K562 (cell line): Measurements from ENCODE around the gene ZNF354B. TPM values are rescaled to one million over a fixed set of nuclear protein-coding genes. Genes with fewer than 3 reads are reported as not detected.

Experiments
- ATAC-seq: fragments of 200-7000 bp; cut with Tn5 transposase; 3 replicates; pipeline ENCODE4 v1.9.1; 2020; ENCODE audit warnings: moderate library complexity
- BruUV-seq: library from RNA; stranded (reverse); fragments of 400-500 nt; replicated peaks from 2 replicates; lab custom pipeline; 2021; lab: Mats Ljungman, UMichigan
- CTCF ChIA-PET: fragments of 300-600 bp; formaldehyde crosslinking; extraction: SDS; loops from one replicate; lab custom pipeline; 2021; ENCODE audit warnings: low intra/inter-chr PET ratio; lab: Yijun Ruan, JAX
- POLR2A ChIA-PET: fragments of 300-600, 350-650 bp; sonication (Branson Sonifier 250); formaldehyde crosslinking; extraction: SDS; loops from one replicate; lab custom pipeline; 2021; ENCODE audit warnings: antibody characterized with exemption, inconsistent platforms; lab: Yijun Ruan, JAX
- DNase-seq, 4 experiments: peaks; one replicate each; pipeline versions ENCODE4 v3.0.0 to v3.0.0-alpha.2; 2011 to 2018; ENCODE audit warnings: low spot score in 3 of 4, mixed read lengths in 3 of 4; ENCODE audit errors: extremely low read depth in 1 of 4
- FAIRE-seq: peaks from 2 replicates; lab custom pipeline; 2011; peaks lifted over from hg19 to GRCh38; lab: Jason Lieb, UNC
- H2AFZ ChIP-seq: 2 replicates; pipeline ENCODE4 v1.6.0; 2011; ENCODE audit warnings: low read depth, low read length, control low read depth, inconsistent platforms
- H3K27ac ChIP-seq: fragments of 200-600 bp; 3 replicates; pipeline ENCODE4 v1.8.0; 2011; ENCODE audit warnings: low read depth, mild to moderate bottlenecking, control low read depth, inconsistent platforms, low read length, moderate library complexity, mixed read lengths; ENCODE audit errors: extremely low read depth
- H3K27me3 ChIP-seq, 2 experiments: fragments of 300-600 bp in 1 of 2; 2 replicates in 1 of 2; 3 replicates in 1 of 2; pipeline versions ENCODE4 v1.6.0 to v1.8.0; 2011; ENCODE audit warnings: inconsistent platforms in 2 of 2, low read length in 2 of 2, mild to moderate bottlenecking in 1 of 2, mixed read lengths in 1 of 2, moderate library complexity in 1 of 2; ENCODE audit not compliant: control insufficient read depth in 2 of 2, insufficient read depth in 2 of 2
- H3K36me3 ChIP-seq: fragments of 300-600 bp; 3 replicates; pipeline ENCODE4 v1.8.0; 2011; ENCODE audit warnings: mild to moderate bottlenecking, low read length, inconsistent platforms; ENCODE audit not compliant: control insufficient read depth, insufficient read depth
- H3K4me1 ChIP-seq, 2 experiments: fragments of 200-600 bp in 1 of 2; replicated peaks in 1 of 2; 2 replicates in 1 of 2; 3 replicates in 1 of 2; pipeline versions ENCODE4 v1.5.1 to v1.8.0; 2011; ENCODE audit warnings: inconsistent platforms in 2 of 2, low read length in 2 of 2, mild to moderate bottlenecking in 1 of 2, mixed read lengths in 1 of 2, moderate library complexity in 1 of 2; ENCODE audit not compliant: control insufficient read depth in 2 of 2, insufficient read depth in 2 of 2
- H3K4me2 ChIP-seq: 2 replicates; pipeline ENCODE4 v1.6.1; 2011; ENCODE audit warnings: low read length, control low read depth, inconsistent platforms, mixed read lengths; ENCODE audit not compliant: insufficient read depth
- H3K4me3 ChIP-seq: fragments of 200-600 bp; sonication (generic), shearing (Covaris generic); 2 replicates; pipeline ENCODE4 v1.5.1; 2016; ENCODE audit warnings: control low read depth, inconsistent platforms
- H3K79me2 ChIP-seq: fragments of 200-600 bp; 3 replicates; pipeline ENCODE4 v1.8.0; 2011; ENCODE audit warnings: low read length, inconsistent platforms; ENCODE audit not compliant: control insufficient read depth, insufficient read depth
- H3K9ac ChIP-seq, 2 experiments: 2 replicates each; pipeline versions ENCODE4 v1.6.0 to v1.6.1; 2011; ENCODE audit warnings: low read depth in 2 of 2, low read length in 2 of 2, control low read depth in 1 of 2, inconsistent platforms in 1 of 2, mild to moderate bottlenecking in 1 of 2, mixed read lengths in 1 of 2; ENCODE audit not compliant: insufficient read depth in 1 of 2
- H3K9me1 ChIP-seq: one replicate; pipeline ENCODE4 v1.6.0; 2011; ENCODE audit warnings: inconsistent platforms, mild to moderate bottlenecking, low read length, moderate library complexity; ENCODE audit not compliant: control insufficient read depth, insufficient read depth
- H3K9me3 ChIP-seq: replicated peaks from 2 replicates; pipeline ENCODE4 v1.5.1; 2011; ENCODE audit warnings: low read depth, low read length, inconsistent platforms; ENCODE audit not compliant: control insufficient read depth, insufficient read depth
- H4K20me1 ChIP-seq: replicated peaks from 2 replicates; pipeline ENCODE4 v1.6.1; 2011; ENCODE audit warnings: low read length, inconsistent platforms, mixed read lengths; ENCODE audit not compliant: control insufficient read depth, insufficient read depth
- ATF1 ChIP-seq, 2 experiments: fragments of 450-650 bp in 1 of 2; IDR thresholded peaks; 2 replicates each; pipeline ENCODE4 v1.6.1; 2016; ENCODE audit warnings: missing compliant biosample characterization in 1 of 2, missing genetic modification characterization in 1 of 2
- GATAD2B ChIP-seq: fragments of 450-650 bp; IDR thresholded peaks from 2 replicates; pipeline ENCODE4 v1.6.1; 2017; ENCODE audit warnings: mild to moderate bottlenecking, borderline replicate concordance
- MEIS2 ChIP-seq: fragments of 450-650 bp; IDR thresholded peaks from 2 replicates; pipeline ENCODE4 v1.6.1; 2014; ENCODE audit warnings: mild to moderate bottlenecking; ENCODE audit not compliant: partially characterized antibody
- STAT5A ChIP-seq: IDR thresholded peaks from 2 replicates; pipeline ENCODE4 v1.6.1; 2012; ENCODE audit warnings: low read length, inconsistent platforms, borderline replicate concordance
- TBL1XR1 ChIP-seq, 2 experiments: IDR thresholded peaks; 2 replicates each; pipeline ENCODE4 v1.6.1; 2012; ENCODE audit warnings: improper control_type of control experiment in 2 of 2, low read length in 2 of 2, mild to moderate bottlenecking in 1 of 2
- WGBS: fragments of 100-300 bp; shearing (Covaris generic); methylation state at CpG from one replicate; pipeline ENCODE4 v1.1.6; 2016; ENCODE audit warnings: low coverage, mixed read lengths; ENCODE audit not compliant: insufficient coverage; ENCODE audit errors: missing lambda C conversion rate; 5-methylcytosine and 5-hydroxymethylcytosine counted together
- in situ Hi-C: fragments of 300-500 bp; cut with MboI; formaldehyde crosslinking; loops from 4 replicates; pipeline ENCODE4 v1.15.0; 2018; ENCODE audit warnings: inconsistent platforms, mixed read lengths
- intact Hi-C: fragments of 100-400 bp; cut with micrococcal nuclease; formaldehyde crosslinking; loops from 2 replicates; pipeline ENCODE4 v1.14.2; 2022
- polyA plus RNA-seq, 8 experiments: library from polyadenylated mRNA; depleted of rRNA in 4 of 8; stranded (reverse) in 5 of 8; unstranded in 3 of 8; fragments of >200 nt; fragmentation: Nextera tagmentation in 2 of 8; fragmentation: Illumina TruSeq in 1 of 8; extraction: Ambion mirVana in 2 of 8; extraction: Trizol in 1 of 8; gene quantifications; 2 replicates each; pipeline versions ENCODE4 v1.2.1 to v1.2.3, GENCODE V29; 2011 to 2014; ENCODE audit warnings: inconsistent platforms in 1 of 8, missing spikeins in 1 of 8
- total RNA-seq, 7 experiments: library from RNA; depleted of rRNA in 6 of 7; stranded (reverse); fragments of >200 nt in 6 of 7; fragmentation: Illumina TruSeq in 2 of 7; extraction: Trizol in 2 of 7; gene quantifications; 2 replicates each; pipeline versions ENCODE4 v1.2.1 to v1.2.3, GENCODE V29; 2011 to 2021; ENCODE audit warnings: low replicate concordance in 1 of 7
- TF ChIP-seq, protein P1 (sequence below): fragments of 150-350 bp; IDR thresholded peaks from 2 replicates; pipeline ENCODE4 v1.6.1; 2014; ENCODE audit warnings: low read depth, mild to moderate bottlenecking, low read length, borderline replicate concordance
- TF ChIP-seq, protein P2 (sequence below), 3 experiments: IDR thresholded peaks in 2 of 3; conservative IDR thresholded peaks in 1 of 3; 2 replicates each; pipeline ENCODE4 v1.5.1; 2011 to 2012; ENCODE audit warnings: low read length in 3 of 3, mild to moderate bottlenecking in 3 of 3, control low read depth in 2 of 3, improper control_type of control experiment in 1 of 3, inconsistent platforms in 1 of 3, low read depth in 1 of 3, mixed read lengths in 1 of 3, moderate library complexity in 1 of 3; ENCODE audit not compliant: insufficient read depth in 2 of 3

Gene ZNF354B
- total and polyA plus RNA-seq, 9 of the 15 experiments (the other 6 are each of a cell fraction or from before 2014, with no cell fraction given): 1.8 to 18.3 (median 11.2) TPM

DNA sequence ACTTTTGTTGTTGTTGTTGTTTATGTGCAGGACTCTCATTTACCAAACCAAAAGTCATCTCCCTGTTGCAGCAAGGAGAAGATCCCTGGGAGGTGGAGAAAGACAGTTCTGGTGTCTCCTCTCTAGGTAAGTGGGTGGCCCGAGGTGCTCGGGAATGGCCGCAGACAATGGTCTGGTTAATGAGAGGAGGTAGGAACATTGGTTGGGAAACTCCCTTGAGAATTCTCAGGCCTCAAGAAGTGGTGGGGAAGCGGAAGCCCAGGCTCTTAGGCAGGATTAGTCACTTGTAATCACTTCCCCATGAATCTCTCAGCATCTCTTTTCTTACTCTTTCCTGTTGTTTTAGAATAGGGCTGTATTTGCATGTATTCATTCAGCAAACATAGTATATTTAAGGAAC, 7.2 kb downstream of the ZNF354B start:
- ChIA-PET CTCF (no interaction called here), POLR2A (no interaction called here)
- ATAC-seq: no peak

More for the DNA sequence above, 7.2 kb downstream of the ZNF354B start:
- FAIRE-seq (no peak), DNase-seq (no peak)
- H4K20me1 ChIP-seq: no peaks in the 10 kb centered on the region
- intact Hi-C loops: no loop called here
- peaks cover 7% of the 10 kb centered on the region for H3K79me2 ChIP-seq
- no TSS peak for BruUV-seq
- in situ Hi-C loops: no loop called here
- no peak for TF ChIP-seq STAT5A
- no peak for TF ChIP-seq GATAD2B
- no peak for TF ChIP-seq TBL1XR1 (IDR thresholded peaks at IDR 0.05; ENCODE audit: low read length in 2 of 2)
- TF ChIP-seq, protein P1, sequence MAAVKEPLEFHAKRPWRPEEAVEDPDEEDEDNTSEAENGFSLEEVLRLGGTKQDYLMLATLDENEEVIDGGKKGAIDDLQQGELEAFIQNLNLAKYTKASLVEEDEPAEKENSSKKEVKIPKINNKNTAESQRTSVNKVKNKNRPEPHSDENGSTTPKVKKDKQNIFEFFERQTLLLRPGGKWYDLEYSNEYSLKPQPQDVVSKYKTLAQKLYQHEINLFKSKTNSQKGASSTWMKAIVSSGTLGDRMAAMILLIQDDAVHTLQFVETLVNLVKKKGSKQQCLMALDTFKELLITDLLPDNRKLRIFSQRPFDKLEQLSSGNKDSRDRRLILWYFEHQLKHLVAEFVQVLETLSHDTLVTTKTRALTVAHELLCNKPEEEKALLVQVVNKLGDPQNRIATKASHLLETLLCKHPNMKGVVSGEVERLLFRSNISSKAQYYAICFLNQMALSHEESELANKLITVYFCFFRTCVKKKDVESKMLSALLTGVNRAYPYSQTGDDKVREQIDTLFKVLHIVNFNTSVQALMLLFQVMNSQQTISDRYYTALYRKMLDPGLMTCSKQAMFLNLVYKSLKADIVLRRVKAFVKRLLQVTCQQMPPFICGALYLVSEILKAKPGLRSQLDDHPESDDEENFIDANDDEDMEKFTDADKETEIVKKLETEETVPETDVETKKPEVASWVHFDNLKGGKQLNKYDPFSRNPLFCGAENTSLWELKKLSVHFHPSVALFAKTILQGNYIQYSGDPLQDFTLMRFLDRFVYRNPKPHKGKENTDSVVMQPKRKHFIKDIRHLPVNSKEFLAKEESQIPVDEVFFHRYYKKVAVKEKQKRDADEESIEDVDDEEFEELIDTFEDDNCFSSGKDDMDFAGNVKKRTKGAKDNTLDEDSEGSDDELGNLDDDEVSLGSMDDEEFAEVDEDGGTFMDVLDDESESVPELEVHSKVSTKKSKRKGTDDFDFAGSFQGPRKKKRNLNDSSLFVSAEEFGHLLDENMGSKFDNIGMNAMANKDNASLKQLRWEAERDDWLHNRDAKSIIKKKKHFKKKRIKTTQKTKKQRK: no peak
- TF ChIP-seq ATF1 (CRISPR knock-in tag; IDR thresholded peaks at IDR 0.05): no peak
- no peak for TF ChIP-seq ATF1 (tag; IDR thresholded peaks at IDR 0.05)
- TF ChIP-seq, protein P2, sequence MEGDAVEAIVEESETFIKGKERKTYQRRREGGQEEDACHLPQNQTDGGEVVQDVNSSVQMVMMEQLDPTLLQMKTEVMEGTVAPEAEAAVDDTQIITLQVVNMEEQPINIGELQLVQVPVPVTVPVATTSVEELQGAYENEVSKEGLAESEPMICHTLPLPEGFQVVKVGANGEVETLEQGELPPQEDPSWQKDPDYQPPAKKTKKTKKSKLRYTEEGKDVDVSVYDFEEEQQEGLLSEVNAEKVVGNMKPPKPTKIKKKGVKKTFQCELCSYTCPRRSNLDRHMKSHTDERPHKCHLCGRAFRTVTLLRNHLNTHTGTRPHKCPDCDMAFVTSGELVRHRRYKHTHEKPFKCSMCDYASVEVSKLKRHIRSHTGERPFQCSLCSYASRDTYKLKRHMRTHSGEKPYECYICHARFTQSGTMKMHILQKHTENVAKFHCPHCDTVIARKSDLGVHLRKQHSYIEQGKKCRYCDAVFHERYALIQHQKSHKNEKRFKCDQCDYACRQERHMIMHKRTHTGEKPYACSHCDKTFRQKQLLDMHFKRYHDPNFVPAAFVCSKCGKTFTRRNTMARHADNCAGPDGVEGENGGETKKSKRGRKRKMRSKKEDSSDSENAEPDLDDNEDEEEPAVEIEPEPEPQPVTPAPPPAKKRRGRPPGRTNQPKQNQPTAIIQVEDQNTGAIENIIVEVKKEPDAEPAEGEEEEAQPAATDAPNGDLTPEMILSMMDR (IDR thresholded peaks at IDR 0.05 in 2 of 3, conservative IDR thresholded peaks at IDR 0.05 in 1 of 3; ENCODE audit: insufficient read depth in 2 of 3, low read depth in 1 of 3, low read length in 3 of 3): no peak
- TF ChIP-seq MEIS2: no peak
- H3K4me2 ChIP-seq: no peak overlapping the region
- H3K36me3 ChIP-seq: peaks cover 74% of the 10 kb centered on the region
- H3K9me1 ChIP-seq: no peaks in the 10 kb centered on the region
- no peak overlapping the region for H3K4me3 ChIP-seq
- no peak overlapping the region for H3K27ac ChIP-seq
- no peaks in the 10 kb centered on the region for H3K27me3 ChIP-seq
- no peak overlapping the region for H2AFZ ChIP-seq
- no peak overlapping the region for H3K9ac ChIP-seq
- H3K9me3 ChIP-seq: peaks cover 2% of the 10 kb centered on the region; the same call in 1 of the 2 replicates
- WGBS: 80% methylated on average over 4 of the region's 4 CpGs
- H3K4me1 ChIP-seq: peaks cover 4 to 5% of the 10 kb centered on the region in 2 experiments; a peak in 2 of 5 replicates
